Tibial nerve (tissue), 4 donors: Measurements from ENCODE around the gene FAM227B.

ENCODE experiments used
- EP300 ChIP-seq, 2 donors: sonication (generic); formaldehyde crosslinking; IDR thresholded peaks; one replicate each; pipeline ENCODE4 v1.6.1; 2017; ENCODE audit warnings: antibody characterized with exemption in 2 of 2, mild to moderate bottlenecking in 1 of 2
- POLR2A ChIP-seq, 2 donors: fragments of 450-650 bp; IDR thresholded peaks; one replicate each; pipeline ENCODE4 v1.6.1; 2017; ENCODE audit warnings: antibody characterized with exemption in 2 of 2, mild to moderate bottlenecking in 2 of 2, moderate library complexity in 2 of 2
- TF ChIP-seq, protein P1 (sequence below), 5 experiments: fragments of 200-600 bp in 3 of 5; fragments of 450-650 bp in 2 of 5; sonication (generic) in 3 of 5; IDR thresholded peaks; one replicate each; pipeline ENCODE4 v1.5.1; 2016 to 2019; ENCODE audit warnings: antibody characterized with exemption in 5 of 5, mild to moderate bottlenecking in 3 of 5, moderate library complexity in 2 of 5

DNA sequence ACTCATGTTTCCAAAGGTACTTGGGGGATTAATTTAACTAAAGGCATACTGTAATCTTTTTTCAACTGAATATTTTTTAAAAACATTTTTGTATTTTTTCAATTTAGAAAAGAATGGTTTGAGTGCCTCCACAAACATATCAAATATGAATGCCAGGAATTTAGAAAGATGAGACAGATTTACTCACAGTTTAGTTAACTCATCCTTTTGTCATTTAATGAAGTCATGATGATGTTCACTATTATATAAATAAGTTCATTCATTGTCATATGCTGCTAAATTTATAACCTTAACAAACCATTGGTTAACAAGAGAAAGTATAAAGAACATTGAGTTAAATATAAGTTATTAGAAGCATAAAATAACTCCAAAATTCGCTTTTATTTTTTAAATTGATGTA, 147.6 kb downstream of the FAM227B start:
- TF ChIP-seq POLR2A (IDR thresholded peaks at IDR 0.05) (no peak), EP300 (IDR thresholded peaks at IDR 0.05) (no peak)
- TF ChIP-seq, protein P1, sequence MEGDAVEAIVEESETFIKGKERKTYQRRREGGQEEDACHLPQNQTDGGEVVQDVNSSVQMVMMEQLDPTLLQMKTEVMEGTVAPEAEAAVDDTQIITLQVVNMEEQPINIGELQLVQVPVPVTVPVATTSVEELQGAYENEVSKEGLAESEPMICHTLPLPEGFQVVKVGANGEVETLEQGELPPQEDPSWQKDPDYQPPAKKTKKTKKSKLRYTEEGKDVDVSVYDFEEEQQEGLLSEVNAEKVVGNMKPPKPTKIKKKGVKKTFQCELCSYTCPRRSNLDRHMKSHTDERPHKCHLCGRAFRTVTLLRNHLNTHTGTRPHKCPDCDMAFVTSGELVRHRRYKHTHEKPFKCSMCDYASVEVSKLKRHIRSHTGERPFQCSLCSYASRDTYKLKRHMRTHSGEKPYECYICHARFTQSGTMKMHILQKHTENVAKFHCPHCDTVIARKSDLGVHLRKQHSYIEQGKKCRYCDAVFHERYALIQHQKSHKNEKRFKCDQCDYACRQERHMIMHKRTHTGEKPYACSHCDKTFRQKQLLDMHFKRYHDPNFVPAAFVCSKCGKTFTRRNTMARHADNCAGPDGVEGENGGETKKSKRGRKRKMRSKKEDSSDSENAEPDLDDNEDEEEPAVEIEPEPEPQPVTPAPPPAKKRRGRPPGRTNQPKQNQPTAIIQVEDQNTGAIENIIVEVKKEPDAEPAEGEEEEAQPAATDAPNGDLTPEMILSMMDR (IDR thresholded peaks at IDR 0.05), result no peak
